GM13976 (cell line): Measurements from ENCODE around the gene HPCAL4.
A peak's percentile ranks its signal among the peaks of the same experiment; 100 is the strongest.

Experiments used
- DNase-seq: peaks from one replicate; pipeline ENCODE4 v3.0.0; 2012; ENCODE audit warnings: low spot score
- CTCF ChIP-seq: IDR thresholded peaks from 2 replicates; pipeline ENCODE4 v1.5.1; 2012; ENCODE audit warnings: borderline replicate concordance, mild to moderate bottlenecking; ENCODE audit not compliant: insufficient read depth; ENCODE audit errors: extremely low read depth, missing control alignments, control extremely low read depth
- in situ Hi-C: fragments of 300-500 bp; cut with MboI; formaldehyde crosslinking; loops from one replicate; pipeline ENCODE4 v1.12.0; 2022; ENCODE audit warnings: low sequenced_read_pairs, mixed read lengths, inconsistent platforms; ENCODE audit not compliant: unreplicated experiment

Gene HPCAL4

GRCh38 chr1:39721664-39722063 is 30.4 kb upstream of the HPCAL4 start:
- TF ChIP-seq CTCF, result no peak
- in situ Hi-C loops, result loop anchor here (25.0 kb wide), 1 partner anchor 609 kb away; no protein-coding TSS in a partner anchor
- no peak for DNase-seq

DNA sequence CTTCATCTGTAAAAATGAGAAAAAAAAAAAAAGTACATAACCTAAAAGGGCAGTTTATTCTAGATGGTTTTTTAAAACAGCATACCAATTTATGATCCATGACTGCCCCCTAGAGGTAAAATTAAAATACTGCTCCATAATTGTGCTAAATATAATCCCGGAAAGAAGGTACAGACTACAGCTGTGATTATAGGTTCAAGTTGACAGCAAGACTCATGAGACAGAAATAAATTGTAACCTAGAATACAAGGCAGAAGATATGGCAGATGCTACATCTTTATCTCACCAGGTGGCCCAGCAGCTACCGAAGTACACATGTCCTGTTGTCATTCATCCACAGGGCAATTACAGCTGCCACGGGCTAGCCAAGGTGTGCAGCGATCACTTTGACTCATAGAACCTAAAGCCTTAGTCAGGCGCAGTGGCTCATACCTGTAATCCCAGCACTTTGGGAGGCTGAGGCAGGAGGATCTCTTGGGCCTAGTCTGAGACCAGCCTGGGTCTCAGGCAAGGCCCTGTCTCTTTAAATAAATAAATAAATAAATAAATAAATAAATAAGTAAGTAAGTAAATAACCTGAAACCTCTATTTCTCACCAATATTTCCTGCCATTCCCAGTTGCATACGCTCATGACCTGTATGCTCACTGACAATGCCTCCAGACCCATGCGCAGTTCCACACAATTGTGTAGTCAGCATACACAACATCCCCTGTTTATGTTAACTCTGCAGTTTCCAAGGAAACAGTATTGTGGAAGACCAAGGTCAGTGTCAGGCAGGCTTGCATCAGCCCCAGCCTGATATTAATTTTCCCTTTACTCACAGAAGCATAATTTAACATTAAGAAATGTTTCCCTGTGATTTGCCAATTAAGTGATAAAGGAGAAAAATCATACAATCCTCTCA is 29.1 kb upstream of the HPCAL4 start:
- in situ Hi-C loops, result loop anchor here (25.0 kb wide), 1 partner anchor 608 kb away; no protein-coding TSS in a partner anchor
- TF ChIP-seq CTCF, result peak; percentile 35
- DNase-seq, result peak; percentile 46

DNA sequence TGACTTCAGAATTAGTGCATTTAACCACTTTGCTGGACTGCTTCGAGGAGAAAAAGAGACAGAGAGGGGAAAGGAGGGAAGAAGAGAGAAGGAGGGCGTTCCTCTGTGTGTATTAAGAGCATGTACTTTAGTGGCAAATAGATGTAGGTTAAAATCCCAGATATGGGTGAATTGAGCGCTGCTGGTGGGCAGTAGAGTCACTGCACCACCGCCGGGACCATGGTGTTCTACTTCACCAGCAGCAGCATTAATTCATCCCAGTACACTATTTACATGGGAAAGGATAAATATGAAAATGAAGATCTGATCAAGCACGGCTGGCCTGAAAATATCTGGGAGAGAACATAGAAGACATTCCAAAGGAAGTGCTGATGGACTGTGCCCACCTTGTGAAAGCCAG is 26.6 kb upstream of the HPCAL4 start:
- in situ Hi-C loops, result loop anchor here (25.0 kb wide), 1 partner anchor 606 kb away; no protein-coding TSS in a partner anchor
- no peak for TF ChIP-seq CTCF

DNA sequence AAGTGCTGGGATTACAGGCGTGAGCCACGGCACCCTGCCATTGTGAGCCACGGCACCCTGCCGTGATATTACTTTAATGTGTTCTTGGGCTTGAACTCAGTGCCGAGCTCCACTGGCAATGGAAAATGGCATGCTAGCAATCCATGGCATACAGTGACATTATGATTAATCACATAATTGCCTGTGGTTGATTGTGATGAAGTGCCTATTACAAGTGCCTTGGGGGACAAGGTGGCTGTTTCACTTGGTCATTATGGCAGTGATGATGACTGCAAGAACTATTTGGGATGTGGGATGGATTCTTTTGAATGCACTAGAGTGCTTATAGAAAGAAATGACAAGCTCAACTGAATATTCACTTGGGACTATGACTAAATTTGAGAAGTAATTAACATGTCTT is 22.3 kb upstream of the HPCAL4 start:
- no peak for DNase-seq
- in situ Hi-C loops, result loop anchor here (25.0 kb wide), 1 partner anchor 601 kb away; no protein-coding TSS in a partner anchor
- no peak for TF ChIP-seq CTCF

More for the DNA sequence above, 26.6 kb upstream of the HPCAL4 start:
- no peak for DNase-seq

DNA sequence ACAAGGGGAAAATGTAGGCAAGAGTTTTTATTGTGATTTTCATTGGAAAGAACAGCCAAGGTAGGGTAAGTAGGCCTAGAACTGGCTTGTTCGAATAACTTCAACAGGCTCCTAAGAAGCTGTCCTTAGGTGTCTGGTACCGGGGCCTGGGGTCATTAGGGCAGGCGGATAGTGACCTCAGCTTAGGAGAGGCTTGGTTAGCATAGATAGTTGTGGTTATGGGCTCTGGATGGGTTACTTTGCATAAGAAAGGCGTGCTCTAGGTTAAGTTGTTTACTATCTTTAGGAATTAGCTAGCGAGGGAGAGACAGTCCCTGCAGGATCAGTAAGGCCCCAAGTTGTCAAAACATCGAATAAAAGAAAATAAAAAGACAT is 20.7 kb upstream of the HPCAL4 start:
- no peak for DNase-seq
- in situ Hi-C loops, result loop anchor here (25.0 kb wide), 1 partner anchor 600 kb away; no protein-coding TSS in a partner anchor
- TF ChIP-seq CTCF, result no peak

DNA sequence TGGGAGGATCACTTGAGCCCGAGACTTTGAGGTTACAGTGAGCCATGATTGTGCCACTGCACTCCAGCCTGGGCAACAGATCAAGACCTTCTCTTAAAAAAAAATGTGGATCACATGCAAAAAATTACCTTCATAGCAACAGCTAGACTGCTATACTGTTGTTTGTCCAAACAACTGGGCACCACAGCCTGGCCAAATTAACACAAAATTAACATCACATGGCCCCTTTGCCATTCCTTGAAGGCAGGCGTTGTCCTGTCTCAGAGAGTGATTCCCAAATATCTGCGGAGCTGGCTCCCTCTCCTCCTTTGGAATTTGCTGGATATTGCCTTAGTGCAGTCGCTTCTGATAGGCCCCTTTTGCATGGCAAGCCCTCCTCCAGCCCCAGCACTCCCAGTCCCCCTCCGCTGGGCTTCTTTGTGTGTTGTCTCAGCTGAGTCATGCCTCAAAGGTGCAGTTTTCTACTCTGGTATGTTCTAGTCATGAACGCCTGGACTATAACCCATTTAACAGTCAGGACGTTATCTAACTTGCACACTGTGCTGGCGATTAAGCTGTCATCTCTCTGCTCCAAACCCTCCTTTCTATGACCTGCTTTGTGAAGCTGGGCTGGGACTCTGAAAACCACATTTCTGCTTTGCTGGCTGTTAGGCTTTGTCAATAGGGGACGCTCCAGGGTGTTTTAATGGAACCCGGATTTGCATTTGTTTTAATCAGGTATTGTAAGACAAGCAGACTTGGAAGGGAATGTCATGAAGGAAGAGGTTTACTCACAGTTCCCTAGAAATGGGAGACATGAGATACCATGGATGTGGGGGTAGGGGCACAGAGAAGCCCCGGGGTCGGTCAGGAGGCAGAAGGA is 20.1 kb upstream of the HPCAL4 start:
- in situ Hi-C loops, result loop anchor here (25.0 kb wide), 1 partner anchor 599 kb away; no protein-coding TSS in a partner anchor
- no peak for DNase-seq
- no peak for TF ChIP-seq CTCF
